Sciatic nerve (tissue), 2 donors: ENCODE data around the gene DPP4. TPM values are rescaled to one million over a fixed set of nuclear protein-coding genes. Genes with fewer than 3 reads are reported as not detected.
"Not testable (repeated sequence)": the region's sequence is repeated elsewhere in the genome, so short reads cannot be mapped to it uniquely, and the experiment has no call there.

Experiments used
- ATAC-seq: fragments of 200-7000 bp; cut with Tn5 transposase; one replicate; pipeline ENCODE4 v1.9.1; 2020; ENCODE audit warnings: mild to moderate bottlenecking, moderate library complexity
- DNase-seq: peaks from one replicate; pipeline ENCODE4 v3.0.0-alpha.2; 2020; ENCODE audit warnings: low spot score
- intact Hi-C: fragments of 100-400 bp; cut with DNase I; formaldehyde crosslinking; loops from one replicate; pipeline ENCODE4 v1.14.2; 2022
- total RNA-seq: library from RNA; stranded (reverse); fragmentation: NEBNext Ultra II Directional; extraction: Animal tissue kit (Norgen Biotek cat#: 25700); gene quantifications from one replicate; pipeline ENCODE4 v1.2.1, GENCODE V29; 2021
- donor health status: DM: no; HTN: no; CAD: no.
- donor health status: DM: no; HTN: no; CAD: no.

Gene DPP4
- total RNA-seq, 1 donor from 2014 or later: 11.8 TPM

- ATAC-seq (no peak), DNase-seq (no peak)
- intact Hi-C loops: no loop called here
Measured at GRCh38 chr2:161976295-161976694, 97.7 kb downstream of the DPP4 start.

- ATAC-seq (no peak), DNase-seq (no peak)
- intact Hi-C loops: no loop called here
Measured at GRCh38 chr2:161975813-161976160, 98.2 kb downstream of the DPP4 start.

- ATAC-seq (no peak), DNase-seq (no peak)
- intact Hi-C loops: no loop called here
Measured at GRCh38 chr2:161975062-161975812, 98.8 kb downstream of the DPP4 start.

GRCh38 chr2:161974461-161974860 is 99.6 kb downstream of the DPP4 start:
- intact Hi-C loops: no loop called here
- DNase-seq: no peak
- ATAC-seq: no peak

- intact Hi-C loops: no loop called here
- ATAC-seq (no peak), DNase-seq (no peak)
Measured at GRCh38 chr2:161972866-161973265, 101.1 kb downstream of the DPP4 start.

GRCh38 chr2:161972232-161972631 is 101.8 kb downstream of the DPP4 start:
- ATAC-seq: no peak
- intact Hi-C loops: no loop called here
- no peak for DNase-seq

- ATAC-seq: no peak
- DNase-seq: no peak
- intact Hi-C loops: no loop called here
Measured at GRCh38 chr2:161971551-161971950, 102.5 kb downstream of the DPP4 start.

- intact Hi-C loops: no loop called here
- DNase-seq (no peak), ATAC-seq (no peak)
Measured at GRCh38 chr2:161969159-161969558, 104.9 kb downstream of the DPP4 start.

GRCh38 chr2:161965994-161966393 is 108.0 kb downstream of the DPP4 start:
- ATAC-seq: no peak
- no peak for DNase-seq
- intact Hi-C loops: no loop called here

GRCh38 chr2:161964160-161964559 is 109.9 kb downstream of the DPP4 start:
- intact Hi-C loops: no loop called here
- DNase-seq: no peak
- no peak for ATAC-seq

- ATAC-seq (no peak), DNase-seq (no peak)
- intact Hi-C loops: no loop called here
Measured at GRCh38 chr2:161962160-161962559, 111.9 kb downstream of the DPP4 start.

GRCh38 chr2:161961061-161961460 is 113.0 kb downstream of the DPP4 start:
- ATAC-seq (no peak), DNase-seq (no peak)
- intact Hi-C loops: no loop called here

GRCh38 chr2:161956738-161957137 is 117.3 kb downstream of the DPP4 start:
- intact Hi-C loops: no loop called here
- no peak for ATAC-seq
- no peak for DNase-seq

- intact Hi-C loops: no loop called here
- no peak for ATAC-seq
Measured at GRCh38 chr2:161955211-161955610, 118.8 kb downstream of the DPP4 start.

GRCh38 chr2:161954103-161954502 is 119.9 kb downstream of the DPP4 start:
- ATAC-seq (no peak), DNase-seq (no peak)
- intact Hi-C loops: no loop called here

More at GRCh38 chr2:161955211-161955610, 118.8 kb downstream of the DPP4 start:
- DNase-seq: no peak

GRCh38 chr2:161953367-161953766 is 120.6 kb downstream of the DPP4 start:
- intact Hi-C loops, DNase-seq, ATAC-seq: not testable (repeated sequence)

- ATAC-seq: no peak
- intact Hi-C loops: no loop called here
- no peak for DNase-seq
Measured at GRCh38 chr2:161952783-161953191, 121.2 kb downstream of the DPP4 start.

GRCh38 chr2:161947836-161948235 is 126.2 kb downstream of the DPP4 start:
- no peak for ATAC-seq
- DNase-seq: no peak
- intact Hi-C loops: no loop called here

GRCh38 chr2:161947406-161947805 is 126.6 kb downstream of the DPP4 start:
- ATAC-seq (no peak), DNase-seq (no peak)
- intact Hi-C loops: no loop called here

- DNase-seq (no peak), ATAC-seq (no peak)
- intact Hi-C loops: no loop called here
Measured at GRCh38 chr2:161946489-161947107, 127.4 kb downstream of the DPP4 start.

- intact Hi-C loops: no loop called here
- no peak for ATAC-seq
Measured at GRCh38 chr2:161943011-161943410, 131.0 kb downstream of the DPP4 start.

More at GRCh38 chr2:161943011-161943410, 131.0 kb downstream of the DPP4 start:
- DNase-seq: no peak
